Esophagus muscularis mucosa (tissue), 4 donors: ENCODE data around the gene BORCS5. TPM values are rescaled to one million over a fixed set of nuclear protein-coding genes. Genes with fewer than 3 reads are reported as not detected.

Source experiments
- DNase-seq: peaks from one replicate; pipeline ENCODE4 v3.0.0-alpha.2; 2017; ENCODE audit errors: extremely low spot score
- H3K27ac ChIP-seq, 4 donors: fragments of 200-600 bp; sonication (generic); replicated peaks in 1 of 4; 1 replicate in 3 of 4; 2 replicates in 1 of 4; pipeline ENCODE4 v1.5.1; 2016 to 2019; ENCODE audit warnings: mild to moderate bottlenecking in 1 of 4
- H3K27me3 ChIP-seq, 4 donors: fragments of 200-600 bp; sonication (generic); one replicate each; pipeline versions ENCODE4 v1.5.1 to v1.6.0; 2016 to 2019
- H3K36me3 ChIP-seq, 4 donors: fragments of 200-600 bp; sonication (generic); one replicate each; pipeline ENCODE4 v1.5.1; 2016 to 2019
- H3K4me1 ChIP-seq, 4 donors: fragments of 200-600 bp; sonication (generic); one replicate each; pipeline ENCODE4 v1.5.1; 2016 to 2019
- H3K4me3 ChIP-seq, 4 donors: fragments of 200-600 bp; sonication (generic); 1 replicate in 2 of 4; 2 replicates in 2 of 4; pipeline ENCODE4 v1.5.1; 2016 to 2019; ENCODE audit warnings: mild to moderate bottlenecking in 4 of 4, moderate library complexity in 1 of 4
- H3K9me3 ChIP-seq, 4 donors: fragments of 200-600 bp; sonication (generic); 1 replicate in 3 of 4; 2 replicates in 1 of 4; pipeline ENCODE4 v1.5.1; 2016 to 2019
- EP300 ChIP-seq: sonication (generic); formaldehyde crosslinking; IDR thresholded peaks from one replicate; pipeline ENCODE4 v1.6.1; 2017; ENCODE audit warnings: antibody characterized with exemption
- POLR2A ChIP-seq: fragments of 450-650 bp; IDR thresholded peaks from one replicate; pipeline ENCODE4 v1.6.1; 2017; ENCODE audit warnings: antibody characterized with exemption, moderate library complexity, mild to moderate bottlenecking, low read depth
- POLR2AphosphoS5 ChIP-seq, 2 donors: sonication (generic); formaldehyde crosslinking; IDR thresholded peaks; one replicate each; pipeline ENCODE4 v1.6.1; 2017; ENCODE audit warnings: antibody characterized with exemption in 2 of 2
- WGBS: methylation state at CpG from one replicate; pipeline ENCODE4 v1.1.5; 2018; 5-methylcytosine and 5-hydroxymethylcytosine counted together
- intact Hi-C: fragments of 100-400 bp; cut with DNase I; formaldehyde crosslinking; loops from one replicate; pipeline ENCODE4 v1.15.1; 2023
- total RNA-seq, 4 donors: library from RNA; depleted of rRNA; stranded (reverse); fragments of >200 nt; gene quantifications; one replicate each; pipeline versions ENCODE4 v1.1.0 to v1.2.1, GENCODE V29; 2016
- TF ChIP-seq, protein P1 (sequence below), 3 experiments: fragments of 200-600 bp in 2 of 3; fragments of 450-650 bp in 1 of 3; sonication (generic) in 2 of 3; IDR thresholded peaks; one replicate each; pipeline ENCODE4 v1.5.1; 2017 to 2019; ENCODE audit warnings: antibody characterized with exemption in 3 of 3, mild to moderate bottlenecking in 2 of 3, moderate library complexity in 1 of 3

The BORCS5 gene
- total RNA-seq, 4 donors from 2014 or later: 16.5 to 25.0 (median 19.0) TPM

DNA sequence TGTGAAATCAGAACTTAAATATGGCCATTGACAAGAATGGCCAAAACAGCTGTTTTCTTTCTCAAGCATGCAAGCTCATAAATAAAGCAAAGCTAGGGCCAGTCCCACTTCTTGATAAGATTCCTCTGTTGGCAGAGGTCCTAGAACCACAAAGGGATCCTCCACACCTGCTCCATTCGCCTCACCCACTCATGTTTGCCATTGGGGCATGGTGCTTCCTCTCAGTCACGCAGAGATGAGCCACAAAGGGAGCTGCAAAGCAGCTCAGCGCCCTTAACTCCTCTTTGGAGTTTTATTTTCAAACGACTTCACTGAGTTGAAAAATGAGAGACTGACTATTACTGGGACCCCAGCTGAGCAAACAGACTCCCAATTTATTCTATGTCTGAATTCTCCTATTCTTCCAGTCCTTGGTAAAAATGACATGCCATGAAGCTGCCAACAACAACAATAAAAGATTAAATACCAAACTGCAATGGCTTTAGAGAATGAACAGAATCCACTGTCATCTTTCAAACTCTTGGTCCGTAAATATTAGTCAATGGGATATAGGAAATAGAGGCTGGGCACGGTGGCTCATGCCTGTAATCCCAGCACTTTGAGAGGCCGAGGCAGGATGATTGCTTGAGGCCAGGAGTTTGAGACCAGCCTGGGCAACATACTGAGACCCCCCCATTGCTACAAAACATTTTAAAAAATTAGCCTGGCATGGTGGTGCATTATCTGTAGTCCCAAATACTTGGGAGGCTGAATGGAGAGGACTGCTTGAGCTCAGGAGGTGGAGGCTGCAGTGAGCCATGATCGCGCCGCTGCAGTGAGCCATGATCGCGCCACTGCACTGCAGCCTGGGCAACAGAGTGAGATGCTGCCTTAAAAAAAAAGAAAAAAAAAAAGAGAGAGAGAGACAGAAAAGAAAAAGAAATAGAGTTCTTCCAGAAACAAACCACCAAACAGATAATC is 23.2 kb upstream of the BORCS5 start:
- TF ChIP-seq, protein P1, sequence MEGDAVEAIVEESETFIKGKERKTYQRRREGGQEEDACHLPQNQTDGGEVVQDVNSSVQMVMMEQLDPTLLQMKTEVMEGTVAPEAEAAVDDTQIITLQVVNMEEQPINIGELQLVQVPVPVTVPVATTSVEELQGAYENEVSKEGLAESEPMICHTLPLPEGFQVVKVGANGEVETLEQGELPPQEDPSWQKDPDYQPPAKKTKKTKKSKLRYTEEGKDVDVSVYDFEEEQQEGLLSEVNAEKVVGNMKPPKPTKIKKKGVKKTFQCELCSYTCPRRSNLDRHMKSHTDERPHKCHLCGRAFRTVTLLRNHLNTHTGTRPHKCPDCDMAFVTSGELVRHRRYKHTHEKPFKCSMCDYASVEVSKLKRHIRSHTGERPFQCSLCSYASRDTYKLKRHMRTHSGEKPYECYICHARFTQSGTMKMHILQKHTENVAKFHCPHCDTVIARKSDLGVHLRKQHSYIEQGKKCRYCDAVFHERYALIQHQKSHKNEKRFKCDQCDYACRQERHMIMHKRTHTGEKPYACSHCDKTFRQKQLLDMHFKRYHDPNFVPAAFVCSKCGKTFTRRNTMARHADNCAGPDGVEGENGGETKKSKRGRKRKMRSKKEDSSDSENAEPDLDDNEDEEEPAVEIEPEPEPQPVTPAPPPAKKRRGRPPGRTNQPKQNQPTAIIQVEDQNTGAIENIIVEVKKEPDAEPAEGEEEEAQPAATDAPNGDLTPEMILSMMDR (IDR thresholded peaks at IDR 0.05): no peak
- TF ChIP-seq POLR2AphosphoS5 (IDR thresholded peaks at IDR 0.05) (no peak), EP300 (no peak), POLR2A (no peak)
- no peak overlapping the region for H3K4me3 ChIP-seq
- H3K4me1 ChIP-seq: peaks cover 8 to 21% (median 16%) of the 10 kb centered on the region in 4 donors
- DNase-seq: no peak
- H3K27ac ChIP-seq: no peak overlapping the region
- 66% methylated on average over 12 of the region's 12 CpGs for WGBS
- no peaks in the 10 kb centered on the region for H3K9me3 ChIP-seq
- H3K27me3 ChIP-seq: no peaks in the 10 kb centered on the region
- peaks cover 10 to 45% (median 16%) of the 10 kb centered on the region in 4 donors for H3K36me3 ChIP-seq
- intact Hi-C loops: no loop called here

DNA sequence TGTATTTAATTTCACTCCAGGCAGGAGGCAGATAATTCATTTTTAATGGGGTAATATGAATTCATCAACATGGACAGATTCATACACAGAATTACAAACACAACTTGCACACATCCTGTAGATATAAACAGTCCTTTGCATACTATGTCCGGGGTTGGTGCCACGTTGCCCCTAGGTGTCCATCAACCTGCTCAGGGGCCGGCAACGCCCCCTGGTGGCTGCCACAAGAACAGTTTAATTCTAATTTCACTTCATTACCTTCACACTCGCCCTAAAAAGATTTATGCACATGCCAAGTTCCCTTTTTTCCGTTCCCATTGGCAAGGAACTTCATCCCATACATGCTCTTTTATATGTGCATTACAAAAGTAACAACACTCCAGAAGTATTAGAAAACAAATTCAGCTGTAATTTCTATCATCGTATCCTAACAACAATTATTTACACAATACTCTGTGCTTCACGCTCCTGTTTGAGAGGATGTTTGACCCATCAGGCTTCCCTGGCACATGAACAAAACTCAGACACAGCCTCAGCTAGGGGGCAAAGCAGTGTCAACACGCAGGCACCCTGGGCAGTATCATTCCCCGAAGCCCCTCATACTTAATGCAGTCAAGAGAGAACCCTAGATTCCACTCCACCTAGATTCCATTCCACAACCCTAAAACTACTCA is 22.4 kb upstream of the BORCS5 start:
- peaks cover 10 to 48% (median 17%) of the 10 kb centered on the region in 4 donors for H3K36me3 ChIP-seq
- no peak overlapping the region for H3K27ac ChIP-seq
- no peaks in the 10 kb centered on the region for H3K9me3 ChIP-seq
- no peak for DNase-seq
- 29% methylated on average over 10 of the region's 10 CpGs for WGBS
- H3K4me1 ChIP-seq: peaks cover 12 to 21% (median 16%) of the 10 kb centered on the region in 4 donors
- H3K27me3 ChIP-seq: no peaks in the 10 kb centered on the region
- TF ChIP-seq POLR2A: no peak
- no peak for TF ChIP-seq POLR2AphosphoS5 (IDR thresholded peaks at IDR 0.05)
- no peak for TF ChIP-seq EP300
- TF ChIP-seq, protein P1 (IDR thresholded peaks at IDR 0.05): peak; percentile 62 to 81 (median 66)
- intact Hi-C loops: no loop called here
- no peak overlapping the region for H3K4me3 ChIP-seq

DNA sequence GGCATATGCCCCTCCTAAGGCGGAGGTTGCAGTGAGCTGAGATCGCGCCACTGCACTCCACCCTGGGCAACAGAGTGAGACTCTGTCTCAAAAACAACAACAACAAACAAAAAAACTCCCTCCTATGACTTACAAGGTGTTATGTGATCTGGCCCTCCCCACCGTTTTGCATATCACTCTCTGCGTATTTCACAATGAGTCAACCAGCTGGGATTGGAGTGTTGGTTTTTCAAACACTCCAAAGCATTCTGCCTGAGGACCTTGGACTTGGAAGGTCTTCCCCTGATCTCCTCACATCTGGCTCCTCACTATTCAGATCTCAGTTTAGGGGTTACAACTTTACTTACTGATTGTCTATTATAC is 20.8 kb upstream of the BORCS5 start:
- 96% methylated on average over 5 of the region's 5 CpGs for WGBS
- peaks cover 12 to 21% (median 16%) of the 10 kb centered on the region in 4 donors for H3K4me1 ChIP-seq
- no peaks in the 10 kb centered on the region for H3K27me3 ChIP-seq
- no peaks in the 10 kb centered on the region for H3K9me3 ChIP-seq
- H3K27ac ChIP-seq: no peak overlapping the region
- DNase-seq: no peak
- intact Hi-C loops: no loop called here
- H3K4me3 ChIP-seq: no peak overlapping the region
- H3K36me3 ChIP-seq: peaks cover 0 to 46% (median 9%) of the 10 kb centered on the region in 4 donors
- TF ChIP-seq POLR2A (no peak), POLR2AphosphoS5 (IDR thresholded peaks at IDR 0.05) (no peak), EP300 (no peak)
- TF ChIP-seq, protein P1 (IDR thresholded peaks at IDR 0.05): no peak

DNA sequence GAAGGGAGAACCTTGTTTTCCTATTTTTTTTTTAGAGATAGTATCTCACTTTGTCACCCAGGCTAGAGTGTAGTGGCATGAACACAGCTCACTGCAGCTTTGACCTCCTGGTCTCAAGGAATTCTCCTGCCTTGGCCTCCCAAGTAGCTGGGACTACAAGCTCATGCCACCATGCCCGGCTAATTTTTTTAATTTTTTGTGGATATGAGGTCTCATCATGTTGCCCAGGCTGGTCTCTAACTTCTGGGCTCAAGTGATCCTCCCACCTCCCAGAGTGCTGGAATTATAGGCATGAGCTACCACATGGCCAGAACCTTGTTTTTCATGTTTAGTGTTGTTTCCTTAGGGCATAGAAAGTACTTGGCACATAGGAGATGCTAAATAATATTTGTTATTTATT is 20.4 kb upstream of the BORCS5 start:
- Histone ChIP-seq H3K9me3 (no peaks in the 10 kb centered on the region), H3K27ac (no peak overlapping the region), H3K4me3 (no peak overlapping the region), H3K27me3 (no peaks in the 10 kb centered on the region), H3K4me1 (peaks cover 12 to 21% (median 16%) of the 10 kb centered on the region in 4 donors), H3K36me3 (peaks cover 0 to 50% (median 12%) of the 10 kb centered on the region in 4 donors)
- no peak for DNase-seq
- TF ChIP-seq POLR2AphosphoS5 (IDR thresholded peaks at IDR 0.05): no peak
- no peak for TF ChIP-seq POLR2A
- TF ChIP-seq EP300: no peak
- TF ChIP-seq, protein P1 (IDR thresholded peaks at IDR 0.05): no peak
- intact Hi-C loops: no loop called here
- WGBS: 95% methylated on average over 1 of the region's 1 CpG
